ENCODE results near the gene CACNA2D3.

The CACNA2D3 gene

DNA sequence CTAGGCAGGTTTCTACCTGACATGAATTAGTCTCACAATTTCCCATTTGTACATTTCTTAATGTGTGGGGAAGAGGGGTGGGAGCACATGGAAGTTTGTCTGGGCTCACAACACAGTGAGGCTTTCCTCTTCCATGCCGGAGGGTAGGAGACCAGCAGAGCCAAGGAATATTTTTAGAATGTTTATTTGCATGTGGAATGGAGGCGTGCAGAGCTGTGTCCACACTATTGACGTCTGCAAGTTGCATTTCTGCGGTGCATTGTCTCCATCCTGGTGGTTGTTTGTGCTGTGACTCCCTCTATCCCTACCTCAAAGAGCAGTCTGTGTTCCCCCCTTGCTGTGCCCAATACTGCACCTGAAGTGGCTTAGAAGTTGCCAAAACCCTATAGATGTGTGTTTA is 908.6 kb downstream of the CACNA2D3 start:
- Histone ChIP-seq H3K9me2 (replicated peaks; ENCODE audit: insufficient read depth, low read length) (no peaks in the 10 kb centered on the region), H3K9me3 (ENCODE audit: insufficient read depth, low read length) (no peaks in the 10 kb centered on the region), H3K27ac (ENCODE audit: low read depth, low read length) (no peak overlapping the region), H4K20me1 (ENCODE audit: low read depth, low read length) (no peaks in the 10 kb centered on the region), H3K9ac (ENCODE audit: low read length) (no peak overlapping the region), H3K27me3 (ENCODE audit: low read length) (no peaks in the 10 kb centered on the region), H3K4me2 (ENCODE audit: low read depth, low read length, poor library complexity, severe bottlenecking) (no peak overlapping the region), H3F3A (ENCODE audit: insufficient read depth) (no peaks in the 10 kb centered on the region), H3K79me2 (ENCODE audit: insufficient read depth, low read length) (no peaks in the 10 kb centered on the region), H3K36me3 (ENCODE audit: low read length) (no peaks in the 10 kb centered on the region), H2AFZ (ENCODE audit: low read depth, low read length, severe bottlenecking) (no peak overlapping the region), H3K4me3 (ENCODE audit: insufficient read depth, low read length, poor library complexity, severe bottlenecking) (no peak overlapping the region)
- no peak for TF ChIP-seq EZH2phosphoT487 (conservative IDR thresholded peaks at IDR 0.05; ENCODE audit: low read length)
- TF ChIP-seq, protein P1, sequence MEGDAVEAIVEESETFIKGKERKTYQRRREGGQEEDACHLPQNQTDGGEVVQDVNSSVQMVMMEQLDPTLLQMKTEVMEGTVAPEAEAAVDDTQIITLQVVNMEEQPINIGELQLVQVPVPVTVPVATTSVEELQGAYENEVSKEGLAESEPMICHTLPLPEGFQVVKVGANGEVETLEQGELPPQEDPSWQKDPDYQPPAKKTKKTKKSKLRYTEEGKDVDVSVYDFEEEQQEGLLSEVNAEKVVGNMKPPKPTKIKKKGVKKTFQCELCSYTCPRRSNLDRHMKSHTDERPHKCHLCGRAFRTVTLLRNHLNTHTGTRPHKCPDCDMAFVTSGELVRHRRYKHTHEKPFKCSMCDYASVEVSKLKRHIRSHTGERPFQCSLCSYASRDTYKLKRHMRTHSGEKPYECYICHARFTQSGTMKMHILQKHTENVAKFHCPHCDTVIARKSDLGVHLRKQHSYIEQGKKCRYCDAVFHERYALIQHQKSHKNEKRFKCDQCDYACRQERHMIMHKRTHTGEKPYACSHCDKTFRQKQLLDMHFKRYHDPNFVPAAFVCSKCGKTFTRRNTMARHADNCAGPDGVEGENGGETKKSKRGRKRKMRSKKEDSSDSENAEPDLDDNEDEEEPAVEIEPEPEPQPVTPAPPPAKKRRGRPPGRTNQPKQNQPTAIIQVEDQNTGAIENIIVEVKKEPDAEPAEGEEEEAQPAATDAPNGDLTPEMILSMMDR (IDR thresholded peaks at IDR 0.05; ENCODE audit: insufficient read depth, low read length, poor library complexity, severe bottlenecking), result no peak

- H3K4me2 ChIP-seq (ENCODE audit: low read depth, low read length, poor library complexity, severe bottlenecking), result no peak overlapping the region
- H3K79me2 ChIP-seq (ENCODE audit: insufficient read depth, low read length), result no peaks in the 10 kb centered on the region
- no peak overlapping the region for H3K27ac ChIP-seq (ENCODE audit: low read depth, low read length)
- H4K20me1 ChIP-seq (ENCODE audit: low read depth, low read length), result no peaks in the 10 kb centered on the region
- H3K9me3 ChIP-seq (ENCODE audit: insufficient read depth, low read length), result no peaks in the 10 kb centered on the region
- H2AFZ ChIP-seq (ENCODE audit: low read depth, low read length, severe bottlenecking), result no peak overlapping the region
- TF ChIP-seq, protein P1 (IDR thresholded peaks at IDR 0.05; ENCODE audit: insufficient read depth, low read length, poor library complexity, severe bottlenecking), result no peak
- no peak for TF ChIP-seq EZH2phosphoT487 (conservative IDR thresholded peaks at IDR 0.05; ENCODE audit: low read length)
- no peaks in the 10 kb centered on the region for H3K9me2 ChIP-seq (replicated peaks; ENCODE audit: insufficient read depth, low read length)
- no peaks in the 10 kb centered on the region for H3F3A ChIP-seq (ENCODE audit: insufficient read depth)
- no peak overlapping the region for H3K9ac ChIP-seq (ENCODE audit: low read length)
- no peaks in the 10 kb centered on the region for H3K36me3 ChIP-seq (ENCODE audit: low read length)
- no peak overlapping the region for H3K4me3 ChIP-seq (ENCODE audit: insufficient read depth, low read length, poor library complexity, severe bottlenecking)
- H3K27me3 ChIP-seq (ENCODE audit: low read length), result no peaks in the 10 kb centered on the region
These were observed 914.7 kb downstream of the CACNA2D3 start for GRCh38 chr3:55036883-55037577.

- TF ChIP-seq, protein P1 (IDR thresholded peaks at IDR 0.05; ENCODE audit: insufficient read depth, low read length, poor library complexity, severe bottlenecking), result no peak
- no peak for TF ChIP-seq EZH2phosphoT487 (conservative IDR thresholded peaks at IDR 0.05; ENCODE audit: low read length)
- Histone ChIP-seq H3K4me3 (ENCODE audit: insufficient read depth, low read length, poor library complexity, severe bottlenecking) (no peak overlapping the region), H3K9me3 (ENCODE audit: insufficient read depth, low read length) (no peaks in the 10 kb centered on the region)
These were observed 920.2 kb downstream of the CACNA2D3 start for GRCh38 chr3:55042591-55042990.

More at GRCh38 chr3:55042591-55042990, 920.2 kb downstream of the CACNA2D3 start:
- H3K36me3 ChIP-seq (ENCODE audit: low read length), result no peaks in the 10 kb centered on the region
- no peaks in the 10 kb centered on the region for H3K9me2 ChIP-seq (replicated peaks; ENCODE audit: insufficient read depth, low read length)
- no peaks in the 10 kb centered on the region for H4K20me1 ChIP-seq (ENCODE audit: low read depth, low read length)
- H3F3A ChIP-seq (ENCODE audit: insufficient read depth), result no peaks in the 10 kb centered on the region
- no peak overlapping the region for H3K9ac ChIP-seq (ENCODE audit: low read length)
- no peak overlapping the region for H3K27ac ChIP-seq (ENCODE audit: low read depth, low read length)
- H3K27me3 ChIP-seq (ENCODE audit: low read length), result no peaks in the 10 kb centered on the region
- H2AFZ ChIP-seq (ENCODE audit: low read depth, low read length, severe bottlenecking), result no peak overlapping the region
- H3K4me2 ChIP-seq (ENCODE audit: low read depth, low read length, poor library complexity, severe bottlenecking), result no peak overlapping the region
- no peaks in the 10 kb centered on the region for H3K79me2 ChIP-seq (ENCODE audit: insufficient read depth, low read length)

Measured in SU-DHL-6 (cell line).